Stomach (tissue), 9 donors: ENCODE results near the gene RNF213. TPM values are rescaled to one million over a fixed set of nuclear protein-coding genes. Genes with fewer than 3 reads are reported as not detected.
"Not testable (repeated sequence)": the region's sequence is repeated elsewhere in the genome, so short reads cannot be mapped to it uniquely, and the experiment has no call there.

ENCODE experiments used
- DNase-seq, 2 donors: peaks; one replicate each; pipeline versions ENCODE4 v3.0.0 to v3.0.0-alpha.2; 2013 to 2019
- H3K27ac ChIP-seq, 5 donors: fragments of 200-600 bp in 4 of 5; sonication (generic) in 4 of 5; one replicate each; pipeline ENCODE4 v1.5.1; 2013 to 2019; ENCODE audit warnings: mild to moderate bottlenecking in 1 of 5, moderate library complexity in 1 of 5
- H3K27me3 ChIP-seq, 3 donors: fragments of 200-600 bp; sonication (generic); one replicate each; pipeline ENCODE4 v1.5.1; 2017 to 2019; ENCODE audit warnings: mixed run types in 1 of 3
- H3K36me3 ChIP-seq, 4 donors: fragments of 200-600 bp; sonication (generic); 1 replicate in 3 of 4; 2 replicates in 1 of 4; pipeline ENCODE4 v1.5.1; 2016 to 2019
- H3K4me1 ChIP-seq, 4 donors: fragments of 200-600 bp; sonication (generic); one replicate each; pipeline ENCODE4 v1.5.1; 2016 to 2019
- H3K4me3 ChIP-seq, 4 donors: fragments of 200-600 bp; sonication (generic) in 3 of 4; one replicate each; pipeline ENCODE4 v1.5.1; 2016 to 2019; ENCODE audit warnings: mild to moderate bottlenecking in 1 of 4
- H3K9me3 ChIP-seq, 4 donors: fragments of 200-600 bp; sonication (generic); one replicate each; pipeline ENCODE4 v1.5.1; 2016 to 2019
- CTCF ChIP-seq, 7 experiments: fragments of 450-650 bp in 4 of 7; fragments of 200-600 bp in 3 of 7; sonication (generic) in 3 of 7; IDR thresholded peaks; one replicate each; pipeline ENCODE4 v1.5.1; 2016 to 2019; ENCODE audit warnings: antibody characterized with exemption in 7 of 7, control low read depth in 2 of 7, mild to moderate bottlenecking in 1 of 7
- EP300 ChIP-seq: sonication (generic); formaldehyde crosslinking; IDR thresholded peaks from one replicate; pipeline ENCODE4 v1.6.1; 2017; ENCODE audit warnings: antibody characterized with exemption
- POLR2A ChIP-seq, 4 donors: fragments of 450-650 bp; IDR thresholded peaks; one replicate each; pipeline ENCODE4 v1.6.1; 2016; ENCODE audit warnings: antibody characterized with exemption in 4 of 4, control low read depth in 2 of 4, mild to moderate bottlenecking in 1 of 4, moderate library complexity in 1 of 4
- POLR2AphosphoS5 ChIP-seq, 3 donors: sonication (generic); formaldehyde crosslinking; IDR thresholded peaks; one replicate each; pipeline ENCODE4 v1.6.1; 2016; ENCODE audit warnings: antibody characterized with exemption in 3 of 3
- WGBS, 5 donors: extraction: QIAGEN DNeasy Blood & Tissue Kit in 3 of 5; methylation state at CpG; one replicate each; pipeline versions ENCODE4 v1.1.5 to v1.1.7; 2013 to 2018; 5-methylcytosine and 5-hydroxymethylcytosine counted together
- intact Hi-C: fragments of 100-400 bp; cut with DNase I; formaldehyde crosslinking; loops from one replicate; pipeline ENCODE4 v1.15.1; 2023; ENCODE audit warnings: low total_unique reads
- polyA plus RNA-seq, 3 donors: library from polyadenylated mRNA; stranded (reverse); fragments of 200-250 nt; gene quantifications; one replicate each; pipeline ENCODE4 v1.2.3, GENCODE V29; 2013
- total RNA-seq, 5 donors: library from RNA; depleted of rRNA; stranded (reverse); fragments of >200 nt; gene quantifications; one replicate each; pipeline versions ENCODE4 v1.1.0 to v1.2.3, GENCODE V29; 2014 to 2016
- donor health status: healthy with polysubstance abuse.
- donor health status: Bipolar disorder and iron deficiency.
- donor health status: healthy.

The RNF213 gene
- total and polyA plus RNA-seq, 8 donors, result 12.3 to 358 (median 138) TPM

- Histone ChIP-seq H3K27ac (no peak overlapping the region), H3K4me3 (no peak overlapping the region), H3K27me3 (no peaks in the 10 kb centered on the region), H3K36me3 (peaks cover 85 to 99% (median 97%) of the 10 kb centered on the region in 4 donors), H3K4me1 (no peaks in the 10 kb centered on the region), H3K9me3 (peaks cover under 1 to 8% (median 2%) of the 10 kb centered on the region in 4 donors)
- DNase-seq, result no peak
- intact Hi-C loops, result no loop called here
- 75 to 80% (median 79%) methylated on average over 14 to 16 of the region's 16 CpGs for WGBS, 5 donors
- TF ChIP-seq POLR2AphosphoS5 (IDR thresholded peaks at IDR 0.05), result no peak
- no peak for TF ChIP-seq CTCF (IDR thresholded peaks at IDR 0.05)
- no peak for TF ChIP-seq POLR2A (IDR thresholded peaks at IDR 0.05)
- TF ChIP-seq EP300, result no peak
Observed at GRCh38 chr17:80308692-80309517, 48.3 kb downstream of the RNF213 start.

GRCh38 chr17:80311216-80311827 lies 50.7 kb downstream of the RNF213 start:
- Histone ChIP-seq H3K36me3 (peaks cover 68 to 85% (median 79%) of the 10 kb centered on the region in 4 donors), H3K9me3 (no peaks in the 10 kb centered on the region), H3K4me1 (no peaks in the 10 kb centered on the region), H3K27ac (no peak overlapping the region), H3K4me3 (no peak overlapping the region), H3K27me3 (no peaks in the 10 kb centered on the region)
- DNase-seq, result no peak
- 95 to 96% (median 96%) methylated on average over 22 of the region's 22 CpGs for WGBS, 5 donors
- no peak for TF ChIP-seq POLR2AphosphoS5 (IDR thresholded peaks at IDR 0.05)
- intact Hi-C loops, result no loop called here

GRCh38 chr17:80312621-80313135 lies 52.0 kb downstream of the RNF213 start:
- Histone ChIP-seq H3K4me3 (no peak overlapping the region), H3K27ac (no peak overlapping the region), H3K27me3 (no peaks in the 10 kb centered on the region), H3K9me3 (no peaks in the 10 kb centered on the region), H3K4me1 (no peaks in the 10 kb centered on the region), H3K36me3 (peaks cover 69 to 85% (median 79%) of the 10 kb centered on the region in 4 donors)
- no peak for DNase-seq
- TF ChIP-seq EP300 (no peak), POLR2AphosphoS5 (IDR thresholded peaks at IDR 0.05) (no peak), POLR2A (IDR thresholded peaks at IDR 0.05) (no peak), CTCF (IDR thresholded peaks at IDR 0.05) (no peak)
- 95 to 97% (median 97%) methylated on average over 11 to 12 of the region's 12 CpGs for WGBS, 5 donors
- intact Hi-C loops, result no loop called here

DNA sequence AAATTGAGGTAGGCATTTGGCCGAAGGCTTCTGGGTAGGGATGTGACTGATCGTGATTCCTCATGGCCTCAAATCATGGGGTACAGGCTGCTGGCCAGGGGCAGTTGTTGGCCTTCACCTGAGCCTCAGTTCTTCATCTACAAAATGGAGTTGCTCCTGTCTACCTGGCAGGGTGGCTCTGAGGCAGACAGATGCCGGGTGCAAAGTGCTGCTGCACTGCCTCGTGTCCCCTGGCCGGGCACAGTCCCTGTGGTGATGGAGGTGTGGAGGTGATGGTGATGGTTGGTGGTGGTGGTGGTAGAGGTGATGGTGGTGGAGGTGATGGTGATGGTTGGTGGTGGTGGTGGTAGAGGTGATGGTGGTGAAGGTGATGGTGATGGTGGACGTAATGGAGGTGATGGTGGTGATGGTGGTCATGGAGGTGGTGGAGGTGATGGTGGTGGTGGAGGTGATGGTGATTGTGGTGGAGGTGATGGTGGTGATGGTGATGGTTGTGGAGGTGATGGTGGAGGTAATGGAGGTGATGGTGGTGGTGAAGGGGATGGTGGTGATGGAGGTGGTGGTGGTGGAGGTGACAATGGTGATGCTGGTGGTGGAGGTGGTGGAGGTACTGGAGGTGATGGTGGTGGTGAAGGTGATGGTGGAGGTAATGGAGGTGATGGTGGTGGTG lies 52.6 kb downstream of the RNF213 start:
- no peak overlapping the region for H3K27ac ChIP-seq
- no peaks in the 10 kb centered on the region for H3K9me3 ChIP-seq
- no peaks in the 10 kb centered on the region for H3K27me3 ChIP-seq
- DNase-seq, result no peak
- 94 to 99% (median 98%) methylated on average over 6 of the region's 6 CpGs for WGBS, 5 donors
- no peaks in the 10 kb centered on the region for H3K4me1 ChIP-seq
- intact Hi-C loops, result no loop called here
- no peak overlapping the region for H3K4me3 ChIP-seq
- TF ChIP-seq POLR2A (IDR thresholded peaks at IDR 0.05) (no peak), POLR2AphosphoS5 (IDR thresholded peaks at IDR 0.05) (no peak), EP300 (no peak), CTCF (IDR thresholded peaks at IDR 0.05) (no peak)
- peaks cover 69 to 85% (median 79%) of the 10 kb centered on the region in 4 donors for H3K36me3 ChIP-seq

DNA sequence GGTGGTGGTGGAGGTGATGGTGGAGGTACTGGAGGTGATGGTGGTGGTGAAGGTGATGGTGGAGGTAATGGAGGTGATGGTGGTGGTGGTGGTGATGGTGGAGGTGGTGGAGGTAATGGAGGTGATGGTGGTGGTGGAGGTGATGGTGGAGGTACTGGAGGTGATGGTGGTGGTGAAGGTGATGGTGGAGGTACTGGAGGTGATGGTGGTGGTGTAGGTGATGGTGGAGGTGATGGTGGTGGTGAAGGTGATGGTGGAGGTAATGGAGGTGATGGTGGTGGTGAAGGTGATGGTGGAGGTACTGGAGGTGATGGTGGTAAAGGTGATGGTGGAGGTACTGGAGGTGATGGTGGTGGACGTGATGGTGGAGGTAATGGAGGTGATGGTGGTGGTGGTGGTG lies 53.3 kb downstream of the RNF213 start:
- peaks cover 68 to 85% (median 79%) of the 10 kb centered on the region in 4 donors for H3K36me3 ChIP-seq
- WGBS, 5 donors, result 86 to 100% (median 100%) methylated on average over 1 of the region's 1 CpG; no CpG with 5 or more reads in 1 of the 5 donors
- DNase-seq, intact Hi-C loops, H3K4me3 ChIP-seq, H3K27me3 ChIP-seq, H3K27ac ChIP-seq, H3K9me3 ChIP-seq, H3K4me1 ChIP-seq: not testable (repeated sequence)
